GM21360 (cell line): ENCODE data around the gene SLC25A46.
"Not testable (repeated sequence)": the region's sequence is repeated elsewhere in the genome, so short reads cannot be mapped to it uniquely, and the experiment has no call there.

Experiments used
- ATAC-seq: cut with Tn5 transposase; IDR thresholded peaks from one replicate; pipeline ENCODE4 v1.9.1; 2021; ENCODE audit warnings: mild to moderate bottlenecking, moderate library complexity; ENCODE audit not compliant: unreplicated experiment

Gene SLC25A46

DNA sequence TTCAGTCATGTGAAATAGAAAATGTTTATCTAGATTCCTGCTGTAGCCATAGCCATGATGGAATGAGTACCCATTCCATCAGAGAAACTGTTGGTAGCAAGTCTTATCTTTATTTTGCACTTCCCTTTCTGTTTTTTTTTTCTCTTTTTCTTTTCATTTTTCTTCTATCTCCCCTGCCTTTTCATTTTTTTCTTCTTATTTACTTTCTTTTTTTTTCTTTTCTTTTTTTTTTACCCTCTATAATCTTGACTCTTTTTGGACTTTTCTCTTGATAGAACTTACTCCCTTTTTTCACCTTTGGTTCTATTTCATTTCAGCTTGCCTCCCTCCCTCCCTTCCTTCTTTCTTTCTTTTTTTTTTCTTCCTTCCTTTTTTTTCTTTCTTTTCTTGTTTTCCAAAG, 15.4 kb downstream of the SLC25A46 start:
- ATAC-seq = no peak

GRCh38 chr5:110757118-110757729, 18.4 kb downstream of the SLC25A46 start:
- no peak for ATAC-seq

- no peak for ATAC-seq
These were observed 21.4 kb downstream of the SLC25A46 start for GRCh38 chr5:110760158-110760557.

- ATAC-seq = no peak
These were observed 29.5 kb downstream of the SLC25A46 start for GRCh38 chr5:110768138-110768860.

DNA sequence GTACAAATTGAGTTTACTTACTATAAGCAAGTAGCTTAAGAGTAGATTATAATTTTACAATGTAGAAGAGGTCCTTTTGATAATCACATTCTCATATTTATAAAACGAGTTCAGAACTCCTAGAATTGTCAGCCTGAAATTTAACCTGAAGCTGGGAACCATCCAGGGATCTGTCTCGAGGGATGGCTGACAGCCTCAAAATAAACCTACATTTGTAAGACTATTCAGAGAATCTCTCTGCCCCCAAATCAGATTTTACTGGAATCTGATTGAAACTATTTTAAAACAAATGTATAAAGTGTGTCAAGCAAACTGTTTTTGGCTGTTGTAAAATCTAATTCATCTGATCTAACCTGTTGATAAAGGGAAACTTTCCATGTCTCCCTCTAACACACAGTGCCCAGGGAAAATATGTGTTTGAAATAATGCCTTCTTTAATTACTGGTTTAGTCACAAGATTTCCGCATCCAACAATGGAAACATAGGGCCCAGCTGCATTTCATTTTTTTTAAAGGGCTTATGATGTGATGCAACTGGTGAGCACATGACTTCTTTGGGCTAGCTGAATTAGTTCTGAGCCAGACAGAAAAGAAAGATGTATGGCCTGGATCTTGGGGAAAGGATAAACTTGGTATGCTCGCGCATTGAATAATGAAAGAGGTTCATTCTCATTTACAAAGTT, 30.3 kb downstream of the SLC25A46 start:
- ATAC-seq = no peak

- no peak for ATAC-seq
These were observed 31.5 kb downstream of the SLC25A46 start for GRCh38 chr5:110770286-110770685.

- no peak for ATAC-seq
These were observed 46.1 kb downstream of the SLC25A46 start for GRCh38 chr5:110784901-110785300.

- no peak for ATAC-seq
These were observed 46.5 kb downstream of the SLC25A46 start for GRCh38 chr5:110785356-110785755.

- ATAC-seq = not testable (repeated sequence)
These were observed 49.2 kb downstream of the SLC25A46 start for GRCh38 chr5:110788006-110788405.

DNA sequence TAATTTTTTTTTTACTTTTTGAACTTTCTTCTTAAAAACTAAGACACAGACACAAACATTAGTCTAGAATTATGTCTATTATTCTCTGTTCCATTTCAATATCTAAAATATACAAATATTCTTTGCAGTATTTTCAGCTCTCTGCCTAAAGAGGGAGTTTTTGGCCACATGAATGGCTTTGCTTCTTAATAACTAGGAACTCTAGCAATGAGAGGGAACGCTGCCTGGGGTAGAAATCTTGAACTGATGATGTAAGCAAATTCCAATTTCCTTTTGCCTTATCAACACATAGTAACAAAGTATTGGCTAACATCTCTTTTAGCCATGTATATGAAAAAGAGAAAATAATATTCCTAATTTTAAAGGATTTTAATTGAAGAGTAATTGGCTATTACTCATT, 51.9 kb downstream of the SLC25A46 start:
- ATAC-seq = no peak

- ATAC-seq = no peak
These were observed 64.2 kb downstream of the SLC25A46 start for GRCh38 chr5:110802998-110803397.

- no peak for ATAC-seq
These were observed 64.9 kb downstream of the SLC25A46 start for GRCh38 chr5:110803467-110804326.

DNA sequence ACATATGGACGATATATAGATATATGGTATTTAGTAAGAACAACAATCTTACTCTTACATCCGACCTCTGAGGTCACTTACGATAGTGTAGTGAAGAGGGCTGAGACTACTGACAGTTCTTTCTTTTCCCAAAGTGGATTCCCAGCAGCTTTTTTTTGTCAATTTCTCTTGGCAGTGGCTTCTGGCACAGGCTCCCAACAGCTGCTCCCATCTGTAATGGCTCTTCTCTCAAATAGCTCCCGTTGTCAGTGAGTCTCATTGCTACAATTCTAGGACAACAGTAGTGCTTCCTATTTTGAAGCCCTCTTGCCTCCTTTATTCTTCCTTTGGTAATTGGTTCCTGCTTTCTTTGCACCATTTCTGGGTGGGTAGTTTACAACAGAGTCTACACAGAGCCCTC, 68.4 kb downstream of the SLC25A46 start:
- no peak for ATAC-seq

DNA sequence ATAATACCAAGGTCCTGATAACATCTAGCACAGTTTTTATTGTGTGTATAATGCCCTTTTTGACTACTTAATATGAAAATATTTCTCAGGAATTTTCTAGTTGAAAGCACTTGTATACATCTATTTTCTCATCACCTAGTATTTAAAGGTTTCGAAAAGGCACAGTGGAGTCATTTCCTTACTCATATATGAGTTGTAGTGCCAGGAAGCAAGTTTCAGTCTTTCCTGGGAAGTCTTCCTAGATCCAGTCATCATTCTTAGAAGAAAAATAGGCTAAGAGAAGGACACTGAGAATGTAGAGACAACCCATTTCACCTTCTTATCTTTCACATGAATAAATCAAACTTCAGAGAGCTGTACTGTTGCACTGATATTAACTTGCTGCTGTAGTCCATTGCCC, 70.2 kb downstream of the SLC25A46 start:
- no peak for ATAC-seq
